ENCODE data around the gene ESR1. TPM values are rescaled to one million over a fixed set of nuclear protein-coding genes. Genes with fewer than 3 reads are reported as not detected.
"Not testable (repeated sequence)": the region's sequence is repeated elsewhere in the genome, so short reads cannot be mapped to it uniquely, and the experiment has no call there.

The ESR1 gene
- total RNA-seq, 1 experiment from 2014 or later = 0.98 TPM

DNA sequence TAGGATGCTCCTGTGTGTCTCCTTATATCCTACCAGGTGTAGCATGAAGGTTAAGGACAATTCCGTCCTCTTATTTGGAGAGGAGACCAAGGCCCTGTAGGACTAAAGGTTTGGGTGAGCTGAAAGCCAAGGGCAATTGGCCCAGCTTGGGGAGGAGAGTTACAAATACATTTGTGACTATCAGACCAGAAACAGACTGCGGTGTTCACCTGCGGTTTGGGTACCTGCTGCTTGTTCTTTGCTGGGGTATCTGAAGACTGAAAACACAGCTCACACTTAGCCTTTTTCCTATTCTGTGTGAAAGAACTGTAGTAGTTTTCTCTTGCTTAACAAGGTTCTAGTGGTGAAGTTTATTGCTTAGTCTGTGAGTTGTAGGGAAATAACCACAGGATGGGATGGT lies 55.0 kb downstream of the ESR1 start:
- TF ChIP-seq SMAD3 (CRISPR knock-in tag; IDR thresholded peaks at IDR 0.05; ENCODE audit: borderline replicate concordance) (no peak), ESRRA (CRISPR knock-in tag; IDR thresholded peaks at IDR 0.05; ENCODE audit: borderline replicate concordance) (no peak)
- TF ChIP-seq, protein P1, sequence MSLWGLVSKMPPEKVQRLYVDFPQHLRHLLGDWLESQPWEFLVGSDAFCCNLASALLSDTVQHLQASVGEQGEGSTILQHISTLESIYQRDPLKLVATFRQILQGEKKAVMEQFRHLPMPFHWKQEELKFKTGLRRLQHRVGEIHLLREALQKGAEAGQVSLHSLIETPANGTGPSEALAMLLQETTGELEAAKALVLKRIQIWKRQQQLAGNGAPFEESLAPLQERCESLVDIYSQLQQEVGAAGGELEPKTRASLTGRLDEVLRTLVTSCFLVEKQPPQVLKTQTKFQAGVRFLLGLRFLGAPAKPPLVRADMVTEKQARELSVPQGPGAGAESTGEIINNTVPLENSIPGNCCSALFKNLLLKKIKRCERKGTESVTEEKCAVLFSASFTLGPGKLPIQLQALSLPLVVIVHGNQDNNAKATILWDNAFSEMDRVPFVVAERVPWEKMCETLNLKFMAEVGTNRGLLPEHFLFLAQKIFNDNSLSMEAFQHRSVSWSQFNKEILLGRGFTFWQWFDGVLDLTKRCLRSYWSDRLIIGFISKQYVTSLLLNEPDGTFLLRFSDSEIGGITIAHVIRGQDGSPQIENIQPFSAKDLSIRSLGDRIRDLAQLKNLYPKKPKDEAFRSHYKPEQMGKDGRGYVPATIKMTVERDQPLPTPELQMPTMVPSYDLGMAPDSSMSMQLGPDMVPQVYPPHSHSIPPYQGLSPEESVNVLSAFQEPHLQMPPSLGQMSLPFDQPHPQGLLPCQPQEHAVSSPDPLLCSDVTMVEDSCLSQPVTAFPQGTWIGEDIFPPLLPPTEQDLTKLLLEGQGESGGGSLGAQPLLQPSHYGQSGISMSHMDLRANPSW (CRISPR knock-in tag; conservative IDR thresholded peaks at IDR 0.05; ENCODE audit: low read depth) = no peak
- TF ChIP-seq, protein P2, sequence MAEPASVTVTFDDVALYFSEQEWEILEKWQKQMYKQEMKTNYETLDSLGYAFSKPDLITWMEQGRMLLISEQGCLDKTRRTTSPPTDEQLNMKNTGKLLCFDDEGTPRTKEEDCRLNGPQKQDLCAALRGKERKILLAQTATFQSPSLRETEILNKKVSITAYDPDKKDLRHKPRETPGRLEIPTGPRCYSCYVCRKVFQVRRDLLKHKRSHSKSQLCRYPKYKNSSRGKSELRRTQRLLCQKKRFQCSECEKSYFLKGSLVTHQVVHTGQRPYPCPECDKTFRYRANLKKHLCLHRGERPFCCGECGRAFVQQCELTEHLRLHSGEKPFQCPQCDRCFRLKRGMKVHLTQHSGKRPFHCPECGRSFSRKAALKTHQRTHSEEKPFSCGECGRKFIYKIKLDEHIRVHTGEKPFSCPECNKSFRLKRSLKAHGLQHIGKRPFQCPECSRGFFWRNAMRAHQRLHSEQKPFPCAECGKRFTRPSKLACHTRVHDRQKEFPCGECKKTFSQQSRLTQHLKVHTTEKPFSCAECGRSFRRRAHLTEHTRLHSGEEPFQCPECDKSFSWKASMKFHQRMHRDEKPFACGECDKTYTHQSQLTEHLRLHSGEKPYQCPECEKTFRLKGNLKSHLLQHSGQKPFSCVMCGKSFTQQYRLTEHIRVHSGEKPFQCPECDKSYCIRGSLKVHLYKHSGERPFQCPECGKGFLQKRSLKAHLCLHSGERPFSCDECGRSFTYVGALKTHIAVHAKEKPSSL (CRISPR knock-in tag; conservative IDR thresholded peaks at IDR 0.05) = no peak
- CTCF ChIA-PET = no interaction called here
- Mint-ChIP-seq H3K27me3 (ENCODE audit: low read depth) (no peaks in the 10 kb centered on the region; the same call in 1 of the 2 replicates), H3K9me3 (peaks cover 7% of the 10 kb centered on the region; the same call in 1 of the 2 replicates), H3K36me3 (no peaks in the 10 kb centered on the region), H3K27ac (no peak overlapping the region), H3K4me1 (no peaks in the 10 kb centered on the region), H3K4me3 (no peak overlapping the region)
- no peak for DNase-seq (ENCODE audit: low spot score)
- no peak for ATAC-seq
- POLR2A ChIA-PET = no interaction called here

DNA sequence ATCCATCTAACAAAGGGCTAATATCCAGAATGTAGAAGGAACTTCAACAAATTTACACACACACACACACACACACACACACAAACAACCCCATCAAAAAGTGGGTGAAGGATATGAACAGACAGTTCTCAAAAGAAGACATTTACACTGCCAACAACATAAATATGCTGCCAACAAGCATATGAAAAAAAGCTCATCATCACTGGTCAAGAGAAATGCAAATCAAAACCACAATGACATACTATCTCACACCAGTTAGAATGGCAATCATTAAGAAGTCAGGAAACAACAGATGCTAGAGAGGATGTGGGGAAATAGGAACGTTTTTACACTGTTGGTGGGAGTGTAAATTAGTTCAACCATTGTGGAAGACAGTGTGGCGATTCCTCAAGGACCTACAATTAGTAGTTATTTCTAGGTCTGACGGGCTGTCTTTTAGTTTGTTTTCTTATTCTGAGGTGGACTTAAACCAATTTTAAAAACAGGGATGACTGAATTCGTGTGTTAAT lies 59.9 kb downstream of the ESR1 start:
- H3K4me3 Mint-ChIP-seq; H3K4me1 Mint-ChIP-seq; DNase-seq (ENCODE audit: low spot score); H3K27ac Mint-ChIP-seq; CTCF ChIA-PET; ATAC-seq; H3K27me3 Mint-ChIP-seq (ENCODE audit: low read depth); POLR2A ChIA-PET; H3K36me3 Mint-ChIP-seq: not testable (repeated sequence)
- H3K9me3 Mint-ChIP-seq = peaks cover 19% of the 10 kb centered on the region

DNA sequence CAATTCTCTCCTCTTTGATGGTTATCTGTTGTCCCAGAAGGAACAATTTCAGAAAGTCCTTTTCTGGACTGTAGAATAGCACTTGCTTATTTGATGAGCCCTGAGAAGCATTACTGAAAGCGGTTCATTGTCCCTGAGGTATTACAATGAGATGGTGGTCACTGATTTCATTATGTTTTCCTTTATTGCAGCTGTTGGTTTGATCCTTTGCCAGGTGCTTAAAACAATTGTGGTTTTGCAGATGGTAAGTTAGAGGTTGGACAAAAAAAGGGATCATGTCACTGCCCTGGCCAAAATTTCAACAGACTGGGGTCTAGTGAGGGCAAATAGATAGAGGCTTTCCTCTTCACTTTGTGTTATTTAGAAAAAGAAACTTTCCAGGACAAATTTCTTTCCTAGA lies 61.9 kb downstream of the ESR1 start:
- Mint-ChIP-seq H3K4me3 (no peak overlapping the region), H3K4me1 (no peaks in the 10 kb centered on the region), H3K36me3 (peaks cover 3% of the 10 kb centered on the region), H3K9me3 (peaks cover 15% of the 10 kb centered on the region), H3K27me3 (ENCODE audit: low read depth) (no peaks in the 10 kb centered on the region; the same call in 1 of the 2 replicates), H3K27ac (no peak overlapping the region)
- DNase-seq (ENCODE audit: low spot score) (no peak), ATAC-seq (no peak)
- ChIA-PET POLR2A (no interaction called here), CTCF (no interaction called here)
- TF ChIP-seq ZNF232 (CRISPR knock-in tag; IDR thresholded peaks at IDR 0.05) (no peak), SP1 (CRISPR knock-in tag; conservative IDR thresholded peaks at IDR 0.05) (no peak)

DNA sequence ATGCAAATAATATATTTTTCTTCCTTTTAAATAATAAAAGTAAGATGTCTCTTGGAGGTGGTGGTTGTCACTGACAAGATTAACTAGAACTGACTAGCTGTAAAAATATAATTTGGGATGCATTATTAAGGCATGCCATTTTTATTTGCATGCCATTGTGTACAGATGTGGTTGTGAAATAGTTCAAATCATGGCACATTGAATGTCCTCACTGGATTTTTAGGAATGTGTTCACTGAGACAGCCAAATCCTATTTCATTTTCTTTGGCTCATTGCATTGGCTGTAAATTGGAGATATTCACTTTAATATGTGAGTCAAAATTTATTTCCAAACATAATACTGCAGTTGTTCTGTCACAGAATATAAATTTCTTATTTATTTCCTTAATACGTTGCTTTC lies 62.3 kb downstream of the ESR1 start:
- Mint-ChIP-seq H3K27ac (no peak overlapping the region), H3K4me1 (no peaks in the 10 kb centered on the region), H3K36me3 (peaks cover 3% of the 10 kb centered on the region), H3K4me3 (no peak overlapping the region), H3K27me3 (ENCODE audit: low read depth) (no peaks in the 10 kb centered on the region; the same call in 1 of the 2 replicates), H3K9me3 (peaks cover 15% of the 10 kb centered on the region)
- no peak for ATAC-seq
- ChIA-PET CTCF (no interaction called here), POLR2A (no interaction called here)
- no peak for DNase-seq (ENCODE audit: low spot score)
- TF ChIP-seq NR3C1 (CRISPR knock-in tag; conservative IDR thresholded peaks at IDR 0.05; ENCODE audit: low read depth) (no peak), FOXP1 (CRISPR knock-in tag; IDR thresholded peaks at IDR 0.05; ENCODE audit: borderline replicate concordance) (no peak), SMAD4 (CRISPR knock-in tag; IDR thresholded peaks at IDR 0.05) (no peak), ESRRA (CRISPR knock-in tag; IDR thresholded peaks at IDR 0.05; ENCODE audit: borderline replicate concordance) (no peak), RELA (CRISPR knock-in tag; IDR thresholded peaks at IDR 0.05; ENCODE audit: borderline replicate concordance) (no peak)
- TF ChIP-seq, protein P3, sequence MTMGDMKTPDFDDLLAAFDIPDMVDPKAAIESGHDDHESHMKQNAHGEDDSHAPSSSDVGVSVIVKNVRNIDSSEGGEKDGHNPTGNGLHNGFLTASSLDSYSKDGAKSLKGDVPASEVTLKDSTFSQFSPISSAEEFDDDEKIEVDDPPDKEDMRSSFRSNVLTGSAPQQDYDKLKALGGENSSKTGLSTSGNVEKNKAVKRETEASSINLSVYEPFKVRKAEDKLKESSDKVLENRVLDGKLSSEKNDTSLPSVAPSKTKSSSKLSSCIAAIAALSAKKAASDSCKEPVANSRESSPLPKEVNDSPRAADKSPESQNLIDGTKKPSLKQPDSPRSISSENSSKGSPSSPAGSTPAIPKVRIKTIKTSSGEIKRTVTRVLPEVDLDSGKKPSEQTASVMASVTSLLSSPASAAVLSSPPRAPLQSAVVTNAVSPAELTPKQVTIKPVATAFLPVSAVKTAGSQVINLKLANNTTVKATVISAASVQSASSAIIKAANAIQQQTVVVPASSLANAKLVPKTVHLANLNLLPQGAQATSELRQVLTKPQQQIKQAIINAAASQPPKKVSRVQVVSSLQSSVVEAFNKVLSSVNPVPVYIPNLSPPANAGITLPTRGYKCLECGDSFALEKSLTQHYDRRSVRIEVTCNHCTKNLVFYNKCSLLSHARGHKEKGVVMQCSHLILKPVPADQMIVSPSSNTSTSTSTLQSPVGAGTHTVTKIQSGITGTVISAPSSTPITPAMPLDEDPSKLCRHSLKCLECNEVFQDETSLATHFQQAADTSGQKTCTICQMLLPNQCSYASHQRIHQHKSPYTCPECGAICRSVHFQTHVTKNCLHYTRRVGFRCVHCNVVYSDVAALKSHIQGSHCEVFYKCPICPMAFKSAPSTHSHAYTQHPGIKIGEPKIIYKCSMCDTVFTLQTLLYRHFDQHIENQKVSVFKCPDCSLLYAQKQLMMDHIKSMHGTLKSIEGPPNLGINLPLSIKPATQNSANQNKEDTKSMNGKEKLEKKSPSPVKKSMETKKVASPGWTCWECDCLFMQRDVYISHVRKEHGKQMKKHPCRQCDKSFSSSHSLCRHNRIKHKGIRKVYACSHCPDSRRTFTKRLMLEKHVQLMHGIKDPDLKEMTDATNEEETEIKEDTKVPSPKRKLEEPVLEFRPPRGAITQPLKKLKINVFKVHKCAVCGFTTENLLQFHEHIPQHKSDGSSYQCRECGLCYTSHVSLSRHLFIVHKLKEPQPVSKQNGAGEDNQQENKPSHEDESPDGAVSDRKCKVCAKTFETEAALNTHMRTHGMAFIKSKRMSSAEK (CRISPR knock-in tag; IDR thresholded peaks at IDR 0.05; ENCODE audit: borderline replicate concordance) = no peak
- TF ChIP-seq, protein P4, sequence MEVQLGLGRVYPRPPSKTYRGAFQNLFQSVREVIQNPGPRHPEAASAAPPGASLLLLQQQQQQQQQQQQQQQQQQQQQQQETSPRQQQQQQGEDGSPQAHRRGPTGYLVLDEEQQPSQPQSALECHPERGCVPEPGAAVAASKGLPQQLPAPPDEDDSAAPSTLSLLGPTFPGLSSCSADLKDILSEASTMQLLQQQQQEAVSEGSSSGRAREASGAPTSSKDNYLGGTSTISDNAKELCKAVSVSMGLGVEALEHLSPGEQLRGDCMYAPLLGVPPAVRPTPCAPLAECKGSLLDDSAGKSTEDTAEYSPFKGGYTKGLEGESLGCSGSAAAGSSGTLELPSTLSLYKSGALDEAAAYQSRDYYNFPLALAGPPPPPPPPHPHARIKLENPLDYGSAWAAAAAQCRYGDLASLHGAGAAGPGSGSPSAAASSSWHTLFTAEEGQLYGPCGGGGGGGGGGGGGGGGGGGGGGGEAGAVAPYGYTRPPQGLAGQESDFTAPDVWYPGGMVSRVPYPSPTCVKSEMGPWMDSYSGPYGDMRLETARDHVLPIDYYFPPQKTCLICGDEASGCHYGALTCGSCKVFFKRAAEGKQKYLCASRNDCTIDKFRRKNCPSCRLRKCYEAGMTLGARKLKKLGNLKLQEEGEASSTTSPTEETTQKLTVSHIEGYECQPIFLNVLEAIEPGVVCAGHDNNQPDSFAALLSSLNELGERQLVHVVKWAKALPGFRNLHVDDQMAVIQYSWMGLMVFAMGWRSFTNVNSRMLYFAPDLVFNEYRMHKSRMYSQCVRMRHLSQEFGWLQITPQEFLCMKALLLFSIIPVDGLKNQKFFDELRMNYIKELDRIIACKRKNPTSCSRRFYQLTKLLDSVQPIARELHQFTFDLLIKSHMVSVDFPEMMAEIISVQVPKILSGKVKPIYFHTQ (CRISPR knock-in tag; IDR thresholded peaks at IDR 0.05) = no peak
- TF ChIP-seq, protein P5, sequence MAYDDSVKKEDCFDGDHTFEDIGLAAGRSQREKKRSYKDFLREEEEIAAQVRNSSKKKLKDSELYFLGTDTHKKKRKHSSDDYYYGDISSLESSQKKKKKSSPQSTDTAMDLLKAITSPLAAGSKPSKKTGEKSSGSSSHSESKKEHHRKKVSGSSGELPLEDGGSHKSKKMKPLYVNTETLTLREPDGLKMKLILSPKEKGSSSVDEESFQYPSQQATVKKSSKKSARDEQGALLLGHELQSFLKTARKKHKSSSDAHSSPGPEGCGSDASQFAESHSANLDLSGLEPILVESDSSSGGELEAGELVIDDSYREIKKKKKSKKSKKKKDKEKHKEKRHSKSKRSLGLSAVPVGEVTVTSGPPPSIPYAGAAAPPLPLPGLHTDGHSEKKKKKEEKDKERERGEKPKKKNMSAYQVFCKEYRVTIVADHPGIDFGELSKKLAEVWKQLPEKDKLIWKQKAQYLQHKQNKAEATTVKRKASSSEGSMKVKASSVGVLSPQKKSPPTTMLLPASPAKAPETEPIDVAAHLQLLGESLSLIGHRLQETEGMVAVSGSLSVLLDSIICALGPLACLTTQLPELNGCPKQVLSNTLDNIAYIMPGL (CRISPR knock-in tag; IDR thresholded peaks at IDR 0.05) = no peak
